ENCODE measurements around the gene LRRC37A2.
"Not testable (repeated sequence)": the region's sequence is repeated elsewhere in the genome, so short reads cannot be mapped to it uniquely, and the experiment has no call there.

LRRC37A2 gene

GRCh38 chr17:46591332-46591731, 79.1 kb downstream of the LRRC37A2 start:
- not testable (repeated sequence) for DNase-seq

GRCh38 chr17:46598344-46598931, 86.2 kb downstream of the LRRC37A2 start:
- not testable (repeated sequence) for DNase-seq

GRCh38 chr17:46600767-46601166, 88.5 kb downstream of the LRRC37A2 start:
- DNase-seq = not testable (repeated sequence)

GRCh38 chr17:46603125-46603524, 90.9 kb downstream of the LRRC37A2 start:
- not testable (repeated sequence) for DNase-seq
